Activated naive CD8-positive, alpha-beta T cell treated with anti-CD3 and anti-CD28 coated beads, Interleukin-2, amount 50 U/mL, for 16 hours (primary cell): ENCODE measurements around the gene ADARB2.
"Not testable (repeated sequence)": the region's sequence is repeated elsewhere in the genome, so short reads cannot be mapped to it uniquely, and the experiment has no call there.

Experiments used
- DNase-seq: peaks from one replicate; pipeline ENCODE4 v3.0.0-alpha.2; 2020; ENCODE audit warnings: low read depth, low spot score

The ADARB2 gene

GRCh38 chr10:1549591-1550290 lies 187.6 kb downstream of the ADARB2 start:
- DNase-seq, result no peak

DNA sequence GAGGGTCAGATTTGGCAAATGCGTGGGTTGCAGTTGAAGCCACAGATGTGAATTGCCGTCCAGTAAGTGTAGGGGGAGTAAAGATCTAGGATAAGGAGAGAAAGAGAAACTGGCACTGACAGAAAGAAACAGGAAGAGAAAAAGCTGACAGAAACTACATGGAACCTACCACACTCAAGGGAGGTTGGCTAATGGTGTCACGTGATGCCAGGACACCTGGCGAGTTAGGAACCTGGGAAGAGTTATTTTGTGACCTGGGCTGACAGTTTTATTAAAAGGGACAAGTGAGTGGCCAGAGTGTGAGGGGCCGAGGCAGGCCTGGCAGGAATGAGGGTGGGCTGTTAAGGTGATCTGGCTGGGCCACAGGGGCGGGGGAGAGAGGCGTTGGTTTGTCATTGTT lies 188.7 kb downstream of the ADARB2 start:
- DNase-seq, result no peak

- DNase-seq, result no peak
Measured at GRCh38 chr10:1548146-1548545, 189.2 kb downstream of the ADARB2 start.

DNA sequence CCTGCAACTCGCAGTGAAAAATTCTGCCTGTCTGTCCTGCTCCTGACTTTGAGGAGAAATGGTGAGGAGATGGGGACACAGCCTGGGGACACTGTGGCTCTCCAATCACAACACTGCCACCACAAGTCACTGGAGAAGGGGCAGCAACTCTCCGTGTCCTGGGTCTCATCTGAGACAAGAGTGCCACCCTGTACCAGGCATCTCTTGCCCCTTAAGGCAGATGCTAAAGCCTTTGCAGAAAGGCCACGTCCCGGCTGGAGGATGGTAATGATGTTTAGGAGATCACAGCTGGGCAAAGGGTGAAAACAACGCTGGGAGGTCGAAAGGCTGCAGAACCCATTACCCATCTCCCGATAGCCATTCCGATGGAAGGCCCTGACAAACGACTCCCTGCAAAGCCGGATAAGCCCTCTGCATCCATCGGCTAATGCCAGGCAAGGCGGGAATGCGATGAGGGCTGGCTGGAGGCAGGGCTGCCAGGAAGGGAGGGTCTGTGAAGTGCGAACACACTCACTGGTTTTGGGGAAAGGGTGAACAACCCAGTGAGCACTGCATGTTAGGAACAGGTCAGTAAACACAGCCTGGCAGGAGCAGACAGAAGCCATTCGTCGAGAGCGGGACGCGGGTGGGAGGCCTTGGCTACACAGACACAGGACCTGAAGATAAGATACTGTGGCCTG lies 190.8 kb downstream of the ADARB2 start:
- DNase-seq, result no peak

DNA sequence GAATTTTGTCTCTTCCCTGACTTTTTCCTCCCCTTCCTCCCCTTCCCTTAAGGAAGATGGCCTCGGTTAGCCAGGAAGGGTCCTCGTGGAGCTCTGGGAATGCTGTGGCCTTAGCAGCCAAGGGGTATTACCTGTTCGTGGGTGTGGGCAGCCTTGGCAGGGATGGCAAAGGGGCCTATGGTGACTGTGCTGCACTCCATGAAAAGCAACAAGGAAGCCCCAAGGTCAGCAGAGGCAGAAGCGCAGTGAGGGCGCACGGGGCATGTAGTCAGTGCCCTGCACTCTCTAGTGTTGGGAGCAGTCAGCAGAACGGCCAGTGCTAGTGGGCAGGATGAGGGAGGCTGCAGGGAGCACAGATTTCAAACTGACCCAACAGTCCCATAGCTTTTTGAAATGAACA lies 191.8 kb downstream of the ADARB2 start:
- DNase-seq, result no peak

DNA sequence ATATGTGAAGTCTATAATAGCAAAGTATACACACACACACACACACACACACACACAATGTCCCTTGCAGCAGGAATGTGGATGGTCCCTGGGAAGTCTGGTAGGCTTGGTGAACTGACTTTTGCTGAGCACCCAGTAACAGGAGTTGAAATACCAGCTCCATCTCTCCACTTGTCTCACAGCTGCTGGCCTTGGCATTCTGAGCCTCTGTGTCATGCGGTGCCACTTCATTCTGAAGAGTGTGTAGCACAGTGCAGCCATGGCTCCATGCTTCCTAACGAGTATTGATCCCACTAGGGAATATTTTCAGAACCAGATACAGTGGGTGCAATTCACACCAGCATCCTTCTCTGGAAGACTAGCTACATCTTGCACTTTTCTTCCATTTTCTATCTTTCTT lies 192.4 kb downstream of the ADARB2 start:
- no peak for DNase-seq

DNA sequence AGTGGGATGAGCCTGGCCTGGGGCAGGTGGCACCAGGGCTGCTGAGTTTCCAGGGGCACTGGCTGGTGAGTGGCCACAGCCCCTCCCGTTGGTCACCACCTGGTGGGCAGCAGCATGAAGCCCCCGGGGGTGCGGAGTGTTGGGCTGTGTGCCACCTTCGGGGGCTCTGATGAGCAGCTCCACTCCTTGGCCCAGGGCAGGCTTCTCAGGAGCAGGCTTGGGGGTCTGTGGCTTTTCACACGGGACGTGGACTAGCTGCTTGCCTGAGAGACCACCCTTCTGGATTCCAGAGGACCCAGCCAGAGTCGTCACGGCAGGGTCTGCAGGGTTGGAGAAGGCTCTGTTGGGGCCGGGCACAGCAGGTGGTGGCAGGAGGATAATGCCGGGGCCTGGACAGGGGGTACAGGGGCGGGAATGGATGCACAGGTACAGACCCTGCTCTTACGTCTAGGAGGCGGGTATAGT lies 193.1 kb downstream of the ADARB2 start:
- DNase-seq, result no peak

DNA sequence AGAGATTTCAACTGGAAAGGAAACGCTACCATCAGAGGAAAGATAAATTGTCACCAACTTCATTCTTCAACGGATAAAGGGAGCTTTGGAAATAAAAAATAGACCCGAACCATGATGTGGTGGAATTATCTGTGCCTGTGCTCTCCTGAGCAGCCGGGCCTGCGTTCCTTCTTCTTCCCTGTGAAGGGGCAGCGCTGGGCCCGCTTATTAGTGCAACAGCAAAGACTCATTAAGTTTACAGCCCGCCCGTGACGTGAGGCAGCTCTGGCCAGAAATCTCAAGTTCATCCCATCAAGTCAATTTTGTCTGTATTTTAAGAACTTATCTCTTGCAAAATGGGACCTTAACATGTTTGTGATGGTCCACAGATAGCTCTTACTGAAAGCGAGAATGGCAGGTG lies 193.7 kb downstream of the ADARB2 start:
- DNase-seq, result no peak

- no peak for DNase-seq
Measured at GRCh38 chr10:1542941-1543340, 194.4 kb downstream of the ADARB2 start.

DNA sequence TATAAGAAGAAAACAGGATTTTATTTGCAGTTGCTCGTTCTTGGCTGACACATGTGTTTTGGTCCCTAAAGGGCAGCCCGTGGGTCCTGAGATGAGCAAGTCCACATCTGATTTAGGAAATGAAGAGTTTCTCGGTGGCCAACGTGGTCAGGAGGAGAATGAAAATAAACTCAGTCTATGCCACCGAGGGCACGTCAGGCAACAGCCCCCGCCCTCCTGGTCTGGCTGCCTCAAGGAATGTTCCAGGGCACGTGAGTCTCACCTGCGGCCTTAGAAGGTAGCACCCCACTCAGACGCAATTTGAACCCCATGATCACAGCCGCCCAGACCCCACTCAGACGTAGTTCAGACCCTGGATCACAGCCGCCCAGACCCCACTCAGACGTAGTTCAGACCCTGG lies 197.2 kb downstream of the ADARB2 start:
- DNase-seq, result no peak

GRCh38 chr10:1539216-1539615 lies 198.1 kb downstream of the ADARB2 start:
- DNase-seq, result no peak

GRCh38 chr10:1538531-1539061 lies 198.7 kb downstream of the ADARB2 start:
- no peak for DNase-seq

GRCh38 chr10:1538121-1538520 lies 199.2 kb downstream of the ADARB2 start:
- DNase-seq, result no peak

DNA sequence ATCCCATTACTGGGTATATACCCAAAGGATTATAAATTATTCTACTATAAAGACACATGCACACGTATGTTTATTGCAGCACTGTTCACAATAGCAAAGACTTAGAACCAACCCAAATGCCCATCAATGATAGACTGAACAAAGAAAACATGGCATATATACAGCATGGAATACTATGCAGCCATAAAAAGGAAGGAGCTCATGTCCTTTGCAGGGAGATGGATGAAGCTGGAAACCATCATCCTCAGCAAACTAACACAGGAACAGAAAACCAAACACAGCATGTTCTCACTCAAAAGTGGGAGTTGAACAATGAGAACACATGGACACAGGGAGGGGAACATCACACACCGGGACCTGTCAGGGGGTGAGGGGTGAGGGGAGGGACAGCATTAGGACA lies 199.9 kb downstream of the ADARB2 start:
- DNase-seq, result not testable (repeated sequence)

DNA sequence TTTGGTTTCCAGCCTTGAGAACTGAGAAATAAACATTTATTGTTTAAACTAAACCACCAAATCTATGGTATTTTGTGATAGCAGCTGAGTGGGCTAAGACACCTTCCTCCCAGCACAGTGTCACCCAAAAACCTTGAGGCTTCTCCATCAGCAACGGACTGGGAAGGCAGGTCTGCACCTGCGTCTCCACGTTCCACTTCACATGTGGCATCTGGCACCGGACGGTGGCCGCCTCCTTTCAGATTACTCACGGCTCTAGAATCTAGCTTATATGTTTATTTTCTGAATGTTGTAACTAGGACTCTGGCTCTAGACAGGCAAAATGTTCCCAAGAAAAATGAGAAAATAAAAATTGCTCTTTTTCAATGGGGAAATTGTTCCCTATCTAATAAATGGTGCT lies 201.0 kb downstream of the ADARB2 start:
- DNase-seq, result no peak

DNA sequence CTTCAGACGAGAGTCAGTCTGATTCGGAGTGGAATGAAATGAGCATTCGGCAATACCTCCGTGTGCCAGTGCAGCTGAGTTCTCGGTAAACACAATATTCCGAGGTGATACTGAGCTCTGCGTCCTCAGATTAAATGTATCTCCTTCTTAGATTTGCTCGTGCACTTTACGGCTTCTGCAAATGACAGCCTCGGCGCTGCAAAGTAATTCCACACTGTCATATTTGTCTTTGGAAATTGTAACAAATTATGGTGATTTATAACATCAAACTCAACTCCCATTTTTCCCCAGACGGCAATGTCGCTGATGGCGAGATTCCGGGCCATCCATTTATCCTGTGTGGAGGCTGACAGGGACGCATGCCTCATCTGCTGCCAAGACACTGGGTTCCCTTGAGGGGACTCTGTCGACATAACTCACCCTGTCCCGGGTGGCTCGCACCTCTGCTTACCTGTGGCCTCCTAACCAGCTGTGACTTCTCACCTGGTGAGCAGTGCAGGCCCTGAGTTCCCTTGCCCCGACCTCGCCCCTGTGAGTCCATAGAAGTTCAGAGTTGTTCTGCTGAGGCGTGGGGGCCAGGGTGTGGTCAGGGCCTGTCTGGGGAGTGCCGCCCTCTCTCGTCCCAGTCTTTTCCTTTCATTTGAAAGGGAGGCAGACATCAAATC lies 201.9 kb downstream of the ADARB2 start:
- DNase-seq, result no peak

- DNase-seq, result no peak
Measured at GRCh38 chr10:1534820-1535219, 202.5 kb downstream of the ADARB2 start.

GRCh38 chr10:1532636-1533035 lies 204.7 kb downstream of the ADARB2 start:
- DNase-seq, result no peak

- DNase-seq, result no peak
Measured at GRCh38 chr10:1531883-1532597, 205.3 kb downstream of the ADARB2 start.

DNA sequence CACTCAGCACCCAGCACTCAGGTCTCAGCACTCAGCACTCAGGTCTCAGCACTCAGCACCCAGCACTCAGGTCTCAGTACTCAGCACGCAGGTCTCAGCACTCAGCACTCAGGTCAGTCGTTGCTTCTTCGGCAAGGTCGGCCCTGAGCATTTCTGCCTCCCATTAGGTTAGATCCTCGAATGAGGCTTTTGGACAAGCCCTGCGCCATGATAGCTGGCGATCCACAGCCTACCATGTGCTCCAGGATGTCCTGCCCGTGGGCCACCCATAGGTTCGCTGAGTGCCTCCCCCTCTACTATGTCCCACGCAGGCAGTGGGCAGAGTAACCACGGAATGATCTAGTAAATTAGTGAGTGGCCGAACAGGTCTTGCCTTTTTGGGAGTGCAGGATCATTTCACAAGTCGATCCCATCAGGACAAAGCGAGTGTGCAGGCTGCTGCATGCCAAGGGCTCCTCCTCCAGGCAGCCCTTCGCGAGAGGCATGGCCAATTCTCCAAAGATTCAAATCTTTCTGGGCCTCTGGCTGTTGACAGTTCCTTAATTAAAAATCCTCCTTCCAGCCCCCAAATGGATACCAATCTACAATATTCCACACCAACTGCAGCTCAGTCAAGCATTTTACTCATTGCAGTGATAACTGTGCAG lies 206.3 kb downstream of the ADARB2 start:
- DNase-seq, result no peak

DNA sequence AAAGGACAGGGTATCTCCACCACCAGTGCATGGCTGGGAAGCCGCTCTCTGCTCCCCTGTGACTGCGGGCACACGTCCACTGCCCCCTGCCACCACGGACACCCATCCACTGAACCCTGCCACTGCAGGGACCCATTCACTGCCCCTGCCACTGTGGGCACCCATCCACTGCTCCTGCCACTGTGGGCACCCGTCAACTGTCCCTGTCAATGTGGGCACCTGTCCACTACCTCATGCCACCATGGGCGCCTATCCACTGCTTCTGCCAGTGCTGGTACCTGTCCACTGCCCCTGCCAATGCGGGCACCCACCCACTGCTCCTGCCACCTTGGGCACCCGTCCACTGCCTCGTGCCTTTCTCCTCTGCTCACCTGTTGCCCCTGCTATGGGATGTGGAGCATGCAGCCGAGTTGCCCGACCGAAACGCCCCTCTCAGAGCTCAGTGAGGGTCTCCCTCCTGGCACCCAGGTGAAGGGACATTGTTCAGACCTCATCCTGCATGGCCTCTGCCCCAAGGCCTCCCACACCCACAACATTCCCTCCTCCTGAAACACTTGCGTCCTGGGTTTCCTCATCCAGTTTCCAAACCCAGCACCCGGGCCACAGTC lies 207.4 kb downstream of the ADARB2 start:
- no peak for DNase-seq
